Ectodermal cell (in vitro differentiated cells): Measurements from ENCODE around the gene NMD3.

Experiments
- H3K27ac ChIP-seq: 2 replicates; pipeline ENCODE4 v1.7.0; 2013; ENCODE audit warnings: mild to moderate bottlenecking, low read depth, low read length; ENCODE audit not compliant: insufficient read depth, poor library complexity, severe bottlenecking
- H3K27me3 ChIP-seq: 2 replicates; pipeline ENCODE4 v1.7.0; 2013; ENCODE audit warnings: mild to moderate bottlenecking, low read length; ENCODE audit not compliant: insufficient read depth, control insufficient read depth, poor library complexity, severe bottlenecking
- H3K36me3 ChIP-seq: one replicate; pipeline ENCODE4 v1.7.0; 2013; ENCODE audit warnings: low read length; ENCODE audit not compliant: control insufficient read depth, insufficient read depth
- H3K4me1 ChIP-seq: one replicate; pipeline ENCODE4 v1.7.0; 2013; ENCODE audit warnings: low read length; ENCODE audit not compliant: control insufficient read depth, insufficient read depth
- H3K4me3 ChIP-seq: 2 replicates; pipeline ENCODE4 v1.7.0; 2013; ENCODE audit warnings: low read depth, low read length, control low read depth; ENCODE audit not compliant: insufficient read depth
- H3K9me3 ChIP-seq: 2 replicates; pipeline ENCODE4 v1.7.0; 2013; ENCODE audit warnings: mild to moderate bottlenecking, low read length, moderate library complexity; ENCODE audit not compliant: control insufficient read depth
- WGBS, 2 experiments: methylation state at CpG; one replicate each; pipeline ENCODE4 v1.1.7; 2013; ENCODE audit warnings: missing lambda C conversion rate in 2 of 2; 5-methylcytosine and 5-hydroxymethylcytosine counted together

Gene NMD3

DNA sequence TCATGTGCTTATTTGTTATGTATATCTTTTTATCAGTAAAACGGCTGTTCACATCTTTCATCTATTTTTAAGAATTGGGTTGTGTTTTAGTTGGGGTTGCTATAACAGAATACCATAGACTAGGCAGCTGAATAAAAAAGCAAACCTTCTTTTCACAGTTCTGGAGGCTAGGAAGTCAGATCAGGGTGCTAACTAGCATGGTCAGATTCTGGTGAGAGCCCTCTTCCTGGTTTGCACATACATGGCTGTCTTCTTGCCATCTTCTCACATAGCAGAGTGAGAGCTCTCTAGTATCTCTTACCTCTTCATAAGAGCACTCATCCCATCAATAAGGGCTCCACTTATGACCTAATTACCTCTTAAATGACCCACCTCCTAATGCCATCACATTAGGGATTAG lies 33.8 kb downstream of the NMD3 start:
- no peaks in the 10 kb centered on the region for H3K27me3 ChIP-seq
- peaks cover 14% of the 10 kb centered on the region for H3K36me3 ChIP-seq
- no peak overlapping the region for H3K27ac ChIP-seq
- no peak overlapping the region for H3K4me3 ChIP-seq
- no peaks in the 10 kb centered on the region for H3K9me3 ChIP-seq
- H3K4me1 ChIP-seq: no peaks in the 10 kb centered on the region
- WGBS, 2 experiments: 86% methylated on average over 1 of the region's 1 CpG; no CpG with 5 or more reads in 1 of the 2 experiments

DNA sequence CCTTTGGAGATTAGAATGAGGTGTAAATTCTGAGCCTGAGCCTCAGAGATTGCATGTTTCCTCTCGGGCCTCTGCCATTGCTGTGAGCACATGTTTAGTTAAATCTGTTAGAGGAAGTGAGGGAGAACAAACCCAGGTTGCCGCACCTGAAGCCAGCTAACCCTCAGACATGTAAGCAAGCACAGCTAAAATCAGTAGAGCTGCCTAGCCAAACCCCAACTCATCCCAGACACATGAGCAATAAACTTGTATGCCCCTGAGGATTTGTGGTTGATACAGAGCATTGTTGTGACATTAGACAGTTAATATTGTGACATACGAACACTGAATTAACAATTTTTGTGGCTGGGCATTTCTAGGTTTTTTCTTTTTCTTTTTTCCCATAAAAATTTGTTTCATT lies 41.9 kb downstream of the NMD3 start:
- H3K4me3 ChIP-seq: no peak overlapping the region
- no peaks in the 10 kb centered on the region for H3K27me3 ChIP-seq
- H3K27ac ChIP-seq: no peak overlapping the region
- H3K9me3 ChIP-seq: no peaks in the 10 kb centered on the region
- WGBS, 2 experiments: 83 to 93% methylated on average over 2 to 3 of the region's 3 CpGs
- peaks cover 4% of the 10 kb centered on the region for H3K36me3 ChIP-seq
- no peaks in the 10 kb centered on the region for H3K4me1 ChIP-seq

DNA sequence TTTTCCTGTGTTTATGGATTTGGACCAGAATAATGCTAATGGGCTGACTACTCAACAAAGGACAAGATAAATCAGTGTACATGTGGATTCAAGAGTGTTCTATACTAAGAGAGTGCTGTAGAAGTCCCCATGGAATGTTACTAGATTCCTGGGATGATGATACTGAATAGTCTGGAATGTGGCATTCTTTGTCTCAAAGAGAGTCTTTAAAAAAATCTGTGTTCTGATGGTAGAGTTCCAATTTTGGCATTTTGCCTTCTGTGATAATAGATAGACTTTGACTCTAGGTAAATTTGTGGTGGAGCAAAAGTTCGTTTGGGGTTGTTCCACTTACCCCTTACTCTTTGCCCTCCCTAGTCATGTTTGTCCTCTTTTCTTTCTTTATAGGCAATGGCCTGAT lies 43.7 kb downstream of the NMD3 start:
- no peaks in the 10 kb centered on the region for H3K27me3 ChIP-seq
- H3K9me3 ChIP-seq: no peaks in the 10 kb centered on the region
- H3K27ac ChIP-seq: no peak overlapping the region
- H3K4me1 ChIP-seq: no peaks in the 10 kb centered on the region
- no CpG with 5 or more reads among the region's 1 CpG for WGBS, 2 experiments
- H3K4me3 ChIP-seq: no peak overlapping the region
- no peaks in the 10 kb centered on the region for H3K36me3 ChIP-seq

DNA sequence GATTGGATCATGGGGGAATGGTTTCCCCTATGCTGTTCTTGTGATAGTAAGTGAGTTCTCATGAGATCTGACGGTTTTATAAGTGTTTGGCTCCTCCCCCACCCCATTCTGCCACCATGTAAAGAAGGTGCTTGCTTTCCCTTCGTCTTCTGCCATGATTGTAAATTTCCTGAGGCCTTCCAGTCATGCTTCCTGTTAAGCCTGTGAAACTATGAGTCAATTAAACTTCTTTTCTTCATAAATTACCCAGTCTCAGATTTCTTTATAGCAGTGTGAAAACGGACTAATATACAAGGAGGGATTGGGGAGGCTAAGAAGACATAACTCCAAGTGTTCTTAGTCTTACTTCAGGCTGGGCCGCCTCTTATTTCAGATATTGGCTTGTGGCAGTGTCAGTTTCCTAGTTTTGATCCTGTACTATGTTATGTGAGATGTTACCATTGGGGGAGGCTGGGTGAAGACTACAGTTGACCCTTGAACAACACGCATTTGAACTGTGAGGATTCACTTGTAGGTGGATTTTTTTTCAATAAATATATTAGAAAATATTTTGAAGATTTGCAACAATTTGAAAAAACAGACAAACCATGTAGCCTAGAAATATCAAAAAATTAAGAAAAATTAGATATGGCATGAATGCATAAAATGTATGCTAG lies 44.9 kb downstream of the NMD3 start:
- Histone ChIP-seq H3K27me3 (no peaks in the 10 kb centered on the region), H3K9me3 (no peaks in the 10 kb centered on the region), H3K27ac (no peak overlapping the region), H3K4me1 (no peaks in the 10 kb centered on the region), H3K4me3 (no peak overlapping the region), H3K36me3 (no peaks in the 10 kb centered on the region)
- 96 to 98% methylated on average over 4 of the region's 5 CpGs for WGBS, 2 experiments

DNA sequence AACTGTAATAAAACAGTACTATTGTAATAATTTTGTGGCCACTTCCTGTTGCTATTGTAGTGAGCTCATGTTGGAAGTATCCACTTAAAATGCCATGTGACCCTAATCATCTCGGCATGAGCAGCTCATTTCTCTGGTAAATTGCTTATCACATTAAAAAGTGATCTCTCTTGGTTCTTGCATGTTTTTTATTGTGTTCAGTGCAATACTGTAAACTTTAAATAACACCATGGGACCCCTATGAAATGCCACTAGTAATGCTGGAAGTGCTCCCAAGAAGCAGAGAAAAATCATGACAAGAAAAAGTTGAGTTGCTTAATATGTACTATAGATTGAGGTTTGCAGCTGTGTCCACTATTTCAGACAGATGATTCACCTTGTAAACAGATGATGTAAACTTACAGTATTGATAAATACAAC lies 45.6 kb downstream of the NMD3 start:
- Histone ChIP-seq H3K9me3 (no peaks in the 10 kb centered on the region), H3K4me3 (no peak overlapping the region), H3K27ac (no peak overlapping the region), H3K36me3 (no peaks in the 10 kb centered on the region), H3K4me1 (no peaks in the 10 kb centered on the region), H3K27me3 (no peaks in the 10 kb centered on the region)
- WGBS, 2 experiments: 100% methylated on average over 1 of the region's 1 CpG

DNA sequence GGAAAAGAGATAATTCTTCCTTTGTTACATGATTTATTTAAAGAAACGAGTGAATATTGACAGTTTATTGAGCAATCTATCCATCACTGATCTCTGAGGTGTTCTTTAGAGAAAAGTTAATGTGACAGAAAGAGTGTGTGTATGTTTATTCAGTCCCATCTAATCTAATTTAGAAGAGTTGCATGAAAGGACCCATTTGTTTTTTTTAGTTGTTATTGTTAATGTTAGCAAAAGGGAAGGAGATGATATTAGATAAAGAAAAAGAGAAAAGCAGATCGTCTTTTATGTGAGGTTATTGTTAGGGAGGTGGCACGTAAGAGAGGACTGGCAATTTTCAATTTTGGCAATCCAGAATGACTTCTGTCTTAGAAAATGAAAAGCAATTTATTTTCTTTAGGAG lies 46.5 kb downstream of the NMD3 start:
- H3K27me3 ChIP-seq: no peaks in the 10 kb centered on the region
- 91 to 95% methylated on average over 3 of the region's 3 CpGs for WGBS, 2 experiments

DNA sequence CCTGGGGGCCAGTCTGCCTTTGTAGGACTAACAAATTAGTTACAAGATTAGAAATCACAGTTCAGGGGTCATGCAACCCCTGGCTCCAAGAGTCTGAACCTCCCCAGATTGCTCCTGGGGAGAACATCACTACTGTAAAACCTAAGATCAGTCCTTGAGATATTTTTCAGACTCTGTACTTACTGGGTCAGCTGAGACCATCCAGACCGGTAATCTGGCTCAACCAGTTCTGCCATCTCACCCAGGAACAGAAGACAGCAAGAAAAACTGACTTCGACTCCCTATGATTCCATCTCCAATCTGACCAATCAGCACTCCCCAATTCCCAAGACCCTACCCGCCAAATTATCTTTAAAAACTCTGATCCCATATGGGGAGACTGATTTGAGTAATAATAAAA lies 47.5 kb downstream of the NMD3 start:
- no peaks in the 10 kb centered on the region for H3K36me3 ChIP-seq
- H3K27ac ChIP-seq: no peak overlapping the region
- no peaks in the 10 kb centered on the region for H3K27me3 ChIP-seq
- WGBS, 2 experiments: 91 to 99% methylated on average over 3 of the region's 3 CpGs
- no peak overlapping the region for H3K4me3 ChIP-seq
- no peaks in the 10 kb centered on the region for H3K9me3 ChIP-seq
- no peaks in the 10 kb centered on the region for H3K4me1 ChIP-seq

More for the DNA sequence above, 46.5 kb downstream of the NMD3 start:
- Histone ChIP-seq H3K9me3 (no peaks in the 10 kb centered on the region), H3K4me1 (no peaks in the 10 kb centered on the region), H3K27ac (no peak overlapping the region), H3K36me3 (no peaks in the 10 kb centered on the region), H3K4me3 (no peak overlapping the region)

DNA sequence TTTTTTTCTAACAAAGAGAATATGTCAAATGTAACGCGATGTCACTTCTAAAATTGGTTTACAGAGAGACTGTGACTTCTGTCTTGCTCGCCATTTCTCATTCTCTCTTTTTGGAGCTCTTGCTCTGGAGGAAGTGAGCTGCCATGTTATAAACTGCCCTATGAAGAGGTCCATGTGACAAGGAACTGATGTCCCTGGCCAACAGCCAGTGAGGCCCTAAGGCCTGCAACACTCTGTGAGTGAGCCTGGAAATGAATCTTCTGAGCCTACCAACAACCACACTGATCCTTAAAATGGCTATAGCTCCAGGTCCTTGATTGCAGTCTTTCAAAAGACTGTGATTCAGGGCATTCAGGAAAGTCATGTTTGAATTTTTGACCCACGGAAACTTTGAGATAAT lies 49.9 kb downstream of the NMD3 start:
- Histone ChIP-seq H3K4me1 (no peaks in the 10 kb centered on the region), H3K9me3 (no peaks in the 10 kb centered on the region), H3K27me3 (no peaks in the 10 kb centered on the region), H3K36me3 (no peaks in the 10 kb centered on the region), H3K4me3 (no peak overlapping the region), H3K27ac (no peak overlapping the region)
- WGBS, 2 experiments: 96 to 97% methylated on average over 4 of the region's 4 CpGs

DNA sequence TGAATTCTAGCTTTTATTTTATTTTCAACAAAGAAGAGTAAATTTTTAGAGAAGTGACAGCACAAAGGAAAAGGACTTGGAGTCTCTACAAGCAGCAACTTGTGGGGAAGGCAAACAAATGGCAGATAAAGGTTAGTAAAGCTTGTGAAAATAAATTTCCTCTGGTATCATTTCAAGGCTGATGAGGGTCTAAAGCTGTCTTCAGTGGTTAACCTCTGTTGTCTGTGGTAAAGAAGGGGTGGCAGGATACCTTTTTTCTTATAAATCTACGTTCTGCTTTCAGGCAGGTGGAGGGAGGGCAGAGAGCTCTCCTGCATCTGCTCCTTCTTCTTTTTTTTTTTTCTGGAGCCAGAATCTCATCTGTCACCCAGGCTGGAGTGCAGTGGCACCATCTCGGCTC lies 50.5 kb downstream of the NMD3 start:
- H3K27me3 ChIP-seq: no peaks in the 10 kb centered on the region
- no peak overlapping the region for H3K27ac ChIP-seq
- H3K4me3 ChIP-seq: no peak overlapping the region
- no peaks in the 10 kb centered on the region for H3K9me3 ChIP-seq
- 91% methylated on average over 2 of the region's 2 CpGs for WGBS, 2 experiments
- no peaks in the 10 kb centered on the region for H3K4me1 ChIP-seq
- H3K36me3 ChIP-seq: no peaks in the 10 kb centered on the region

DNA sequence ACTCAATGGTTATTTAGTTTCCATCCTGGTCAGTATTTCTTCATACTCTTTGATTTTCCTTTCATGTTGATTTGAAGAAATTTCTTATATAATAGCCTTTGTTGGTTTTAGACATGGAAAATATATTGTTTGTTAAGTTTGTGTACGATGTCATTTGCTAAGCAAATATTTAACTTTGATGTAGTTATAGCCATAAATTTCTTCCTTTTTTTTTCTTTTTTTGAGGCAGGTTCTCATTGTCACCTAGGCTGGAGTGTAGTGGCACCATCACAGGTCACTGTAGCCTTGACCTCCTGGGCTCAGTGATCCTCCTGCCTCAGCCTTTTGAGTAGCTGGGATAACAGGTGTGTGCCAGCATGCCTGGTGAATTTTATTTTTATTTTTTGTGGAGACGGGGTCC lies 51.4 kb downstream of the NMD3 start:
- Histone ChIP-seq H3K36me3 (no peaks in the 10 kb centered on the region), H3K27me3 (no peaks in the 10 kb centered on the region), H3K4me1 (no peaks in the 10 kb centered on the region), H3K9me3 (no peaks in the 10 kb centered on the region), H3K4me3 (no peak overlapping the region), H3K27ac (no peak overlapping the region)
- WGBS, 2 experiments: 93 to 96% methylated on average over 1 to 2 of the region's 2 CpGs
